ENCODE results near the gene NEK10. TPM values are rescaled to one million over a fixed set of nuclear protein-coding genes. Genes with fewer than 3 reads are reported as not detected.
A peak's percentile ranks its signal among the peaks of the same experiment; 100 is the strongest.

NEK10 gene
- total RNA-seq, 1 experiment from 2014 or later = 5.7 TPM

- ATAC-seq = peak; percentile 67
- in situ Hi-C loops (cut with HindIII; ENCODE audit: low pct_unique_long_range_greater_than_20kb, low sequenced_read_pairs) (no loop called here), intact Hi-C loops (cut with micrococcal nuclease; ENCODE audit: unreplicated experiment) (no loop called here)
- Histone ChIP-seq H3K27me3 (ENCODE audit: control insufficient read depth, insufficient read depth, low read length) (no peaks in the 10 kb centered on the region), H3K27ac (ENCODE audit: low read length) (no peak overlapping the region), H3K4me1 (ENCODE audit: control insufficient read depth, insufficient read depth, low read length) (peaks cover 17% of the 10 kb centered on the region), H3K9me3 (ENCODE audit: control insufficient read depth, insufficient read depth, low read depth, low read length) (no peaks in the 10 kb centered on the region), H3K4me3 (ENCODE audit: low read depth in 2 of 2, low read length in 2 of 2) (no peak overlapping the region), H3K36me3 (ENCODE audit: control insufficient read depth, insufficient read depth, low read length) (no peaks in the 10 kb centered on the region)
- ChIA-PET CTCF (interaction anchor here (0.8 kb wide), 1 partner anchor 223 kb away, joined by 3 read pairs; no protein-coding TSS in a partner anchor), POLR2A (no interaction called here)
- TF ChIP-seq REST (IDR thresholded peaks at IDR 0.05; ENCODE audit: insufficient read depth in 1 of 2, low read depth in 2 of 2, low read length in 1 of 2) = no peak
- TF ChIP-seq CTCF (IDR thresholded peaks at IDR 0.05) = peak; percentile 73
- DNase-seq (ENCODE audit: low read depth, low spot score) = peak; percentile 46
- BruUV-seq (replicated peaks) = no TSS peak
Observed at GRCh38 chr3:27357665-27358258, 11.4 kb downstream of the NEK10 start.

GRCh38 chr3:27356976-27357375 lies 12.2 kb downstream of the NEK10 start:
- no peak for TF ChIP-seq CTCF (IDR thresholded peaks at IDR 0.05)
- no peak for TF ChIP-seq SIN3A (IDR thresholded peaks at IDR 0.05; ENCODE audit: borderline replicate concordance, insufficient read depth, low read depth, low read length)
- no peak for TF ChIP-seq REST (IDR thresholded peaks at IDR 0.05; ENCODE audit: insufficient read depth in 1 of 2, low read depth in 2 of 2, low read length in 1 of 2)
- no peak for TF ChIP-seq POLR2AphosphoS5 (IDR thresholded peaks at IDR 0.05; ENCODE audit: low read depth, low read length)
- TF ChIP-seq TCF7L2 (IDR thresholded peaks at IDR 0.05; ENCODE audit: low read depth, low read length) = no peak
- intact Hi-C loops (cut with micrococcal nuclease; ENCODE audit: unreplicated experiment) (no loop called here), in situ Hi-C loops (cut with HindIII; ENCODE audit: low pct_unique_long_range_greater_than_20kb, low sequenced_read_pairs) (no loop called here)
- Histone ChIP-seq H3K27ac (ENCODE audit: low read length) (no peak overlapping the region), H3K27me3 (ENCODE audit: control insufficient read depth, insufficient read depth, low read length) (no peaks in the 10 kb centered on the region), H3K36me3 (ENCODE audit: control insufficient read depth, insufficient read depth, low read length) (no peaks in the 10 kb centered on the region), H3K9me3 (ENCODE audit: control insufficient read depth, insufficient read depth, low read depth, low read length) (no peaks in the 10 kb centered on the region), H3K4me1 (ENCODE audit: control insufficient read depth, insufficient read depth, low read length) (peaks cover 17% of the 10 kb centered on the region), H3K4me3 (ENCODE audit: low read depth in 2 of 2, low read length in 2 of 2) (no peak overlapping the region)
- BruUV-seq (replicated peaks) = no TSS peak
- ChIA-PET POLR2A (no interaction called here), CTCF (no interaction called here)
- ATAC-seq = no peak
- DNase-seq (ENCODE audit: low read depth, low spot score) = no peak

All from Panc1 (cell line).